HepG2 (cell line): ENCODE measurements around the gene AMN. TPM values are rescaled to one million over a fixed set of nuclear protein-coding genes. Genes with fewer than 3 reads are reported as not detected.

Experiments
- DPF2 ChIP-seq: sonication (generic); formaldehyde crosslinking; IDR thresholded peaks from 2 replicates; pipeline ENCODE4 v1.4.0; 2020; ENCODE audit warnings: mild to moderate bottlenecking, low read depth, missing genetic modification reagents, borderline replicate concordance
- RAD51 ChIP-seq: fragments of 450-650 bp; IDR thresholded peaks from 2 replicates; pipeline ENCODE4 v1.6.1; 2016; ENCODE audit warnings: borderline replicate concordance
- SIX1 ChIP-seq: sonication (generic); formaldehyde crosslinking; IDR thresholded peaks from 2 replicates; pipeline ENCODE4 v1.4.0; 2020; ENCODE audit warnings: missing genetic modification reagents, borderline replicate concordance
- ZFAT ChIP-seq: sonication (generic); formaldehyde crosslinking; conservative IDR thresholded peaks from 2 replicates; pipeline ENCODE4 v1.8.1; 2023; ENCODE audit warnings: missing genetic modification reagents, inconsistent platforms
- ZFP37 ChIP-seq: sonication (generic); formaldehyde crosslinking; IDR thresholded peaks from 2 replicates; pipeline ENCODE4 v1.4.0; 2020; ENCODE audit warnings: missing genetic modification reagents, borderline replicate concordance
- ZNF331 ChIP-seq: sonication (generic); formaldehyde crosslinking; IDR thresholded peaks from 2 replicates; pipeline ENCODE4 v1.4.0; 2020; ENCODE audit warnings: missing genetic modification reagents
- ZNF557 ChIP-seq: sonication (generic); formaldehyde crosslinking; IDR thresholded peaks from 2 replicates; pipeline ENCODE4 v1.4.0; 2020; ENCODE audit warnings: missing genetic modification reagents
- ZNF563 ChIP-seq: sonication (generic); formaldehyde crosslinking; IDR thresholded peaks from 2 replicates; pipeline ENCODE4 v1.8.0; 2022; ENCODE audit warnings: mild to moderate bottlenecking, moderate library complexity, missing genetic modification reagents
- ZNF720 ChIP-seq: sonication (generic); formaldehyde crosslinking; IDR thresholded peaks from 2 replicates; pipeline ENCODE4 v1.4.0; 2020; ENCODE audit warnings: missing genetic modification reagents
- polyA plus RNA-seq, 8 experiments: library from polyadenylated mRNA; depleted of rRNA in 3 of 8; stranded (reverse) in 7 of 8; unstranded in 1 of 8; fragments of >200 nt; fragmentation: Illumina TruSeq in 4 of 8; extraction: Trizol in 4 of 8; gene quantifications; 2 replicates each; pipeline versions ENCODE4 v1.2.1 to v1.2.3, GENCODE V29; 2011 to 2016; ENCODE audit warnings: low read depth in 4 of 8, missing spikeins in 1 of 8, mixed read lengths in 1 of 8; ENCODE audit not compliant: insufficient read depth in 1 of 8
- total RNA-seq, 5 experiments: library from RNA; depleted of rRNA; stranded (reverse); fragments of >200 nt; fragmentation: Illumina TruSeq; extraction: Trizol; gene quantifications; 2 replicates each; pipeline ENCODE4 v1.2.3, GENCODE V29; 2016; ENCODE audit warnings: low read depth in 1 of 5
- TF ChIP-seq, protein P1 (sequence below): sonication (generic); formaldehyde crosslinking; IDR thresholded peaks from 2 replicates; pipeline ENCODE4 v1.5.0; 2020; ENCODE audit warnings: mild to moderate bottlenecking, missing genetic modification reagents
- TF ChIP-seq, protein P2 (sequence below): sonication (generic); formaldehyde crosslinking; IDR thresholded peaks from 2 replicates; pipeline ENCODE4 v1.5.0; 2020; ENCODE audit warnings: missing genetic modification reagents
- TF ChIP-seq, protein P3 (sequence below): IDR thresholded peaks from 2 replicates; pipeline ENCODE4 v1.6.1; 2016; ENCODE audit warnings: mild to moderate bottlenecking, missing biosample characterization, missing genetic modification reagents

Gene AMN
- total and polyA plus RNA-seq, 2 of the 13 experiments (the other 11 are each of a cell fraction or from before 2014, with no cell fraction given), result 9.8 to 33.1 TPM

DNA sequence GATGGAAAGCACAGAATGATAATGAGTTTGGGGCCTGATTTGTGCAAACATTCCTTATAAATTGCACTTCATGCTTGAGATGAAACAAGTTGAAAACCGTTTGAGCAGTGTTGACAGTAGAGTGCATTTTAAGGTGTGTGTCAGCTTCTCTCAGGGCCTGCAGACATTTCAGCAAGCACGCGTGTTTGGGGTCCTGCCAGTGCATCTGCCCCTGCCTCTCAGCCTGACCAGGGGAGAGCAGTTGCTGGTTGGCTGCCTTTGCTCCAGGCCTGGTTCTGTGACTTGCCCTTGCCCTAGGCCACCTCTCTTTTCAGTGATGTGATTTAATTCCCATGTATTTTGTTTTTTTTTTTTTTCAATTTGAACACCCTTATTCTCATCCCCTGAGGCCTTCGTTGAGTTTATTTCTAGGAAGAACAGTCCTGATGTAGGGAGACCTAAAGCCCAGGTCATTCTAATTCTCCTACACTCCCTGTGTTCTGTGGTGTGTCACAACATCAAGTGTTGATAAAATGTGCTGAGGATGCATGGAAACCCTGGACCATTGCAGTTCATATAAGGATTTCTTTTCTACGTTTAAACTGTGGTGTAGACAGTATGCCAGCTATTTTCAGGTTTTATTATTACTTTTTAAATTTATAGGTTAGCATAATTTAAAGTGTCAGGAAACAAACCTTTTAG, 40.1 kb upstream of the AMN start (continued):
- TF ChIP-seq, protein P1, sequence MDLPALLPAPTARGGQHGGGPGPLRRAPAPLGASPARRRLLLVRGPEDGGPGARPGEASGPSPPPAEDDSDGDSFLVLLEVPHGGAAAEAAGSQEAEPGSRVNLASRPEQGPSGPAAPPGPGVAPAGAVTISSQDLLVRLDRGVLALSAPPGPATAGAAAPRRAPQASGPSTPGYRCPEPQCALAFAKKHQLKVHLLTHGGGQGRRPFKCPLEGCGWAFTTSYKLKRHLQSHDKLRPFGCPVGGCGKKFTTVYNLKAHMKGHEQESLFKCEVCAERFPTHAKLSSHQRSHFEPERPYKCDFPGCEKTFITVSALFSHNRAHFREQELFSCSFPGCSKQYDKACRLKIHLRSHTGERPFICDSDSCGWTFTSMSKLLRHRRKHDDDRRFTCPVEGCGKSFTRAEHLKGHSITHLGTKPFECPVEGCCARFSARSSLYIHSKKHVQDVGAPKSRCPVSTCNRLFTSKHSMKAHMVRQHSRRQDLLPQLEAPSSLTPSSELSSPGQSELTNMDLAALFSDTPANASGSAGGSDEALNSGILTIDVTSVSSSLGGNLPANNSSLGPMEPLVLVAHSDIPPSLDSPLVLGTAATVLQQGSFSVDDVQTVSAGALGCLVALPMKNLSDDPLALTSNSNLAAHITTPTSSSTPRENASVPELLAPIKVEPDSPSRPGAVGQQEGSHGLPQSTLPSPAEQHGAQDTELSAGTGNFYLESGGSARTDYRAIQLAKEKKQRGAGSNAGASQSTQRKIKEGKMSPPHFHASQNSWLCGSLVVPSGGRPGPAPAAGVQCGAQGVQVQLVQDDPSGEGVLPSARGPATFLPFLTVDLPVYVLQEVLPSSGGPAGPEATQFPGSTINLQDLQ, result no peak
- no peak for TF ChIP-seq ZFP37 (CRISPR knock-in tag)
- no peak for TF ChIP-seq ZNF720 (CRISPR knock-in tag)
- TF ChIP-seq ZNF557 (CRISPR knock-in tag), result no peak
- TF ChIP-seq, protein P2, sequence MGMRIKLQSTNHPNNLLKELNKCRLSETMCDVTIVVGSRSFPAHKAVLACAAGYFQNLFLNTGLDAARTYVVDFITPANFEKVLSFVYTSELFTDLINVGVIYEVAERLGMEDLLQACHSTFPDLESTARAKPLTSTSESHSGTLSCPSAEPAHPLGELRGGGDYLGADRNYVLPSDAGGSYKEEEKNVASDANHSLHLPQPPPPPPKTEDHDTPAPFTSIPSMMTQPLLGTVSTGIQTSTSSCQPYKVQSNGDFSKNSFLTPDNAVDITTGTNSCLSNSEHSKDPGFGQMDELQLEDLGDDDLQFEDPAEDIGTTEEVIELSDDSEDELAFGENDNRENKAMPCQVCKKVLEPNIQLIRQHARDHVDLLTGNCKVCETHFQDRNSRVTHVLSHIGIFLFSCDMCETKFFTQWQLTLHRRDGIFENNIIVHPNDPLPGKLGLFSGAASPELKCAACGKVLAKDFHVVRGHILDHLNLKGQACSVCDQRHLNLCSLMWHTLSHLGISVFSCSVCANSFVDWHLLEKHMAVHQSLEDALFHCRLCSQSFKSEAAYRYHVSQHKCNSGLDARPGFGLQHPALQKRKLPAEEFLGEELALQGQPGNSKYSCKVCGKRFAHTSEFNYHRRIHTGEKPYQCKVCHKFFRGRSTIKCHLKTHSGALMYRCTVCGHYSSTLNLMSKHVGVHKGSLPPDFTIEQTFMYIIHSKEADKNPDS (CRISPR knock-in tag), result no peak
- TF ChIP-seq, protein P3, sequence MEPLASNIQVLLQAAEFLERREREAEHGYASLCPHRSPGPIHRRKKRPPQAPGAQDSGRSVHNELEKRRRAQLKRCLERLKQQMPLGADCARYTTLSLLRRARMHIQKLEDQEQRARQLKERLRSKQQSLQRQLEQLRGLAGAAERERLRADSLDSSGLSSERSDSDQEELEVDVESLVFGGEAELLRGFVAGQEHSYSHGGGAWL (CRISPR knock-in tag), result no peak
- TF ChIP-seq ZFAT, result no peak
- no peak for TF ChIP-seq SIX1 (CRISPR knock-in tag)
- TF ChIP-seq DPF2 (CRISPR knock-in tag), result no peak
- TF ChIP-seq RAD51, result no peak
- no peak for TF ChIP-seq ZNF331 (CRISPR knock-in tag)
- TF ChIP-seq ZNF563 (CRISPR knock-in tag), result no peak
- TF ChIP-seq, all 625 proteins: peak for 0
